Kidney tubule cell (primary cell): ENCODE measurements around the gene SHB.

Experiments used
- DNase-seq: peaks from one replicate; pipeline ENCODE4 v3.0.0-alpha.2; 2018; ENCODE audit warnings: low spot score

SHB gene

DNA sequence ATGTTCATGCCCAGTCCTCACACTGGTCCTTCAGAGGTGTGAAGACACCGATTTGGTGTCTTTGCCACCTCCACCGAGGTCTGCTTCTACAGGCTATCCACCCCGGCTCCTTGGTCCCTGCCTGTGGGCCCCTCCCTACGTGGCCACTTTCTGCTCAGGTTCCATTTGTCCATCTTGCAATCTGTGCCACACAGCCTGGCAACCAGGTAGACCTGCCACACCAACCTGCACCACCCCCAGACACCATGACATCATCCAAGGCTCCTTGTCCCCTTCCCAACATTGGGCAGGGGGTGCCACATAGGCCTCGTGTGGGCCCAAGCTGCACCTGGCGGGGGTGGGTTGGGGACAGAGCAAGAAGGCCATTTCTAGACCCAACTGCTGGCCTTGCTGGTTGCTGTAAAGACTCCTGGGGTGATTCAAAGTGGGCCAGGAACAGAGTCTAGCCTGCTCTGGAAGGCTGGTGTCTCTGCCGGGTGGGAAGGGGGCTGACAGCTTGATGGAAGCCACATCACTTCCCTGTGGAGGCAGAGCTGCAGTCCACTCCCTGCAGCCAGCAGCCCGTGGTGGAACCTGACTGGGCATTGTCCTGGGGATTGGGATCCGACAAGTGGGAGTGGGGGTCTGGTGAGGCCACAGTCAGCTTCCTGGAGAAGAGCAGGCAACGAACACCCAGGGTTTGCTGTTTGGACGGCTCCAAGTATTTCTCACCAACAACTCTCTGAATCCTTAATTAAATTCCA is 99.3 kb downstream of the SHB start:
- no peak for DNase-seq

DNA sequence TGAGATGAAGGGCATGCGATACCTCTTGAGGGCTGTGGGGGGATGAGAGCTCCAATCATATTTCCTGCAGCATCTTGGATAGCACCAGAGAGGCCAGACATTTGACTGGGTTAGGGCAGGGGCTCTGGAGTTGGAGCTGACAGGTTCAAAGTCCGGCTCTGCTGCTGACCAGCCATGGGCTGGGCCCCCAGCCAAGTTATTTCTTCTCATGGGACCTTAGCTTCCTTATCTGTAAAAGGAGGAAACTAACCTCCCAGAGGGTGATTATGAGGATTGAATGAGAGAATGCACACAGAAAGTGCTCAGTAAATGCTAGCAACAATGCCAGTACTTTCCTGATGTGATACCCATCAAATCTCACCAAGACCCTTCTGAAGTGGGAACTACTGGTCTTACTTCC is 99.9 kb downstream of the SHB start:
- peak; percentile 64 for DNase-seq

DNA sequence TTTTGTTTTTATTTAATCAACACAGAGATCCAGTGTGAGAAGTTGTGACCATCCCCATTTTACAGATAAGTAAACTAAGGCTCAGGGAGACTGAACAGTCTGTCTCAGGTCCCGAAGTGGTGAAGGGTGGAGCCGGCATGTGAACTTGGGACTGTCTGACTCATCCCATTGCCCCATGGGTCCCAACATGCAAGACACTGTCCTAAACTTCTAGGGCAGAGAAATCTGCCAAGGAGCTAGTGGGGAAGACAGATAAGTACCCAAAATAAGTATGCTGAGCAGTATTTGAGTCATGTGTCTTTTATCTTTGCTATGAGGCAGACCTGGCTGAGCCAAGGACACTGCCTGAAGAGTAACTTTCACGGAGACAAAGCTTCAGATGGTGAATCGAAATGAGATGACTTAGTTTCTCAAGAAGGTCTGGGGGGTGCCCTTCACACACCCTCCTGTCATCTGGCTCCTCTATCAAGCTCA is 100.8 kb downstream of the SHB start:
- peak; percentile 63 for DNase-seq

DNA sequence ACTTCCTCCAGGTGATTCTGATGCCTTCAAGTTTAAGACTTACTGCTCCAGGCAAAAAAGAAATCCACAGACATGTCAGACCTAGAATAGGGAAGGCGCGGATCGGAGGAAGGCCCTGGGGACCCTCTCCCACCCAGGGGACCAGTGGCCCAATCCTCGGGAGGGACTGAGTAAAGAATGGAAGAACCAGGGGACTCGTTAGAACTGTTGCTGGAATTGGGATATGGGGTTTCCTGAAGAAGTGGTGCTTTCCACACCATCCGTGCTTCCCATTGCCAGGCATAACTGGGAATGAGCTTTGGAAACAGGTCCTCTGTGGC is 101.3 kb downstream of the SHB start:
- DNase-seq = no peak

DNA sequence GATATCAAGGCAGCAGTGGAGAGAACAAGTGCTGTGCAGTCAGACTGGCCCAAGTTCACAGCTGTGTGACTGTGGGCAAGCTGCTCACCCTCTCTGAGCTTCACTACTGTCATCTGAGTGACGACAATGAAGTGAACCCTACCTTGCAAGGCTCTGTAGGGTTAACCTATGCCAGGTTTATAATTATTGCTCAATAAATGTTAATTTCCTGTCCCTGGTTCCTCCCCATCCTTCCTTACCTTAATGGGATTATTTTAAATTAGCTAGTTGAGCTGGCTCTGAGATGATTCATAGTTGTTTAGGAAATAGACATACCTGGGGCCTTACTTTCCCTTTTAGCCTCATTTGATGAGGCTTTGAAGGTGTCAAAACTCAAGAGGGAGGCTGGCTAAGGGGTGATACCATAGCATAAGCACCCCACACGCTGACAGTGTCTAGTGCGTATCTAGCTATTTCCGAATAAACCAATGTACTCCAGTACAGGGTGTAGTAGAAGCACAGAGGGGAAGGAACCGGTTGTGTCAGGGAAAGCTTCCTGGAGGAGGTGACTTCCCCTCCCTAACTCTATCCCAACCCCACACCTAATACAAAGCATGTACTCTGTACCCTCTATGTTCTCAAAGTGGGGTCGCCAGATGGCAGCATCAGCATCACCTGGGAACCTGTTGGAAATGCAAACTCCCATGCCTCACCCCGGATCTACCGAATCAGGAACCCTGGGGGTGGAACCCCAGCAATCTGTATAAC is 101.8 kb downstream of the SHB start:
- peak; percentile 53 for DNase-seq

DNA sequence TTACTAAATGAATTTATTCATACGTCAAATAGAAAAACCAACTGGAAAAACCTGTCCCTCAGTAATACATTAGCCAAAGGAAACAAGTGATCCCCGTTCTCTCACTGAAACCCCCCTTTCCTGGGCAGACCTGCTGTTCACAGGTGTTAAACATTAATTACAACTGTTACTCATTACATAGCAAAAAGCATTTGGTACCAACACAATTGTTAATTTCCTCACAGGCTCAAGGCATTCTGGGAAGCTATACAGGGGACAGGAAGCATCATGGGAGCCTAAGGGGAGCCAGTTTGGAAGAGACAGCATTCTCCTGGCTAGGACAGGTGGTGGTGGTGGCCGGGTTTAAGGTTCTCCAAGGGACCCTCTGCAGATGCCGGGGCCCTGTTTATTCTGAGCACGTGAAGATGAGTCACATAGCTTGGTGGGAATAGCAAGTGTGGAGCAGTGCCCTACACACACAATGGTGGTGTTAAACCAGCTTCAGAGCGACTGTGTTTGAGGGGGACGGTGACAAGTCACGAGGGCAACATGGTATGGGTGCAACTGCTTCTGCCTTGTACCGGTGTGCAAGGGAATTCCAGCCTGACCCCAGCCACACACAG is 102.5 kb downstream of the SHB start:
- DNase-seq = peak; percentile 93

DNA sequence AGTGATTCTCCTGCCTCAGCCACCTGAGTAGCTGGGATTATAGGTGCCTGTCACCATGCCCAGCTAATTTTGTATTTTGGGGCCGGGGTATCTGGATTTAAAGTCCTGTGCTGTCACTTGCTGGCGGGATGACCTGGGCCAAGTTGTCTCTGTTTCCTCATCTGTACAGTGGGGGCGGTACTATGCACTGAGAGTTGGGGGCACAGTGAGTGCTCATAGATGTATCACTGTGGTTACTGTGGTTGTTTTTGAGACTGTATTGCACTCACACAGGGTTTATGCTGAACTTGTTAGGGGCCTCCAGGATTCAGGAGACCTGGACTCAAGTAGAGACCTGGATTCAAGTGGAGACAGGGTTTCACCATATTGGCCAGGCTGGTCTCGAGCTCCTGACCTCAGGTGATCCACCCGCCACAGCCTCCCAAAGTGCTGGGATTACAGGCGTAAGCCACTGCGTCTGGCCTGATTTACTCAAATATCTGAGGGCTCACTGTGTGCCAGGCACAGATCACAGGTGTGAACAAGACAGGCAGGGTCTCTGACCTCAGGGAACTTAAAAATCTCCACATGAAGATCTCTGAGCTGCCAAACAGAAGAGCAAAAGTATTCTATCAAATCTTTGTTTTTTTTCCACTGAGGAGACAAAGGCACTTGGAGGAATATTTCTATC is 103.2 kb downstream of the SHB start:
- peak; percentile 67 for DNase-seq

DNA sequence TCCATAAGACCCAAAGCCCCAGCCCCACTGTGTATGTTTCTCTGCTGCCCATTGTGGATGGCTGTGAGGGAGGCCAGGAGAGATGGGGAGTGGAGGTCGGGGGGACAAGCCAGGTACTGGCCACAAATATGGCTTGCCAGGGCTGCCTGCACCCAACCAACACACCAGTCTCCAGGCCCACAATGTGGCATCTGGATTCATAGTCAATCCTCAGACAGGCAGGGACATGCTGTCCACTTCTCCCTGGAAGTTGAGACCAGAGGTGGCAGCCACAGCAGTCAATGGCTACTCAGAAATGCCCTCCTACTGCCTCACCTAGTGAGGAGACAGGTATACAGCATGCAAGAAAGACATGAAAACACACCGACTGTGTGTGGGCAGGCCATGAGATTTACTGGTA is 103.9 kb downstream of the SHB start:
- DNase-seq = no peak

DNA sequence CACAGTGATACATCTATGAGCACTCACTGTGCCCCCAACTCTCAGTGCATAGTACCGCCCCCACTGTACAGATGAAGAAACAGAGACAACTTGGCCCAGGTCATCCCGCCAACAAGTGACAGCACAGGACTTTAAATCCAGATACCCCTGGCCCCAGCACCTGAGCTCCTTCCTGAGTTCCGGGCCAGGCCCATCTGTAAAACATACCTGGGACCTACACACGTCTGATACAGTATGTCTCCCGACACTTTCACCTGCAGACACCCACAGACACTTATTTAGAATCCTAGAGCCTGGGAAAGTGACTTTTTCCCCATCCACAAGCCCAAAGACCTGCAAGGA is 104.3 kb downstream of the SHB start:
- DNase-seq = no peak

DNA sequence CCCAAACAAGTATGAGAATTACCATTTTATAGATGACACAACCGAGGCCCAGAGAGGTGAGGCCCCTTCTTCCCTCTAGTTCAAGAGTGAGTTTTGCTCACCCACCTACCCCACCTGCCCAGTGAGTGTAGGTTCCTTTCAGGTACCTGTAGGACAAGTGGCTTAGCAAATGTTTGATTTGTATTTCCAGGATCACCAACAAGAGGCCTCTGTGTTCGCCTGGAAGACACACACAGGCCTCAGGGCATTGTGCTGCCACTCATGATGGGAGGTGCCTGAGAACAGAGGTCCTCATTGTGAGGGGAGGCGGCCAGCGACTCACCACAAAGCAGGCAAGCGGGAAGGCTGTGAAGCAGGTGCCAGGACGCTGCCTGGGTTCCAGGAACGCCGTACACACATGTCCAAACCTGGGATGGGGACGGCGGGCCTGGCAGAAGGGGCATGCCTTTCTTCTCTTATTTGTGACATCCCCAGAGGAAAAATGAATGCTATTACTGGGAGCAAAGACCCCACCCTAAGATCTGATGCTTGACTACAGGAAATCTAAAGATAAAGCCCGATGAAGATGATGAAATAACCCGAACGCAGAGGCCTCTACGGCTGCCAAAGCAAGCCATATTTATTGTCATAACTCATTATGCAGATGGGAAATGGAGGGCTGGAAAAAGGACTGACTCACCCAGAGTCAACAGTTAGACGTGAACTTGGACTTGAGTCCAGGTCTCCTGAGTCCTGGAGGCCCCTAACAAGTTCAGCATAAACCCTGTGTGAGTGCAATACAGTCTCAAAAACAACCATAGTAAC is 104.9 kb downstream of the SHB start:
- DNase-seq = peak; percentile 81

DNA sequence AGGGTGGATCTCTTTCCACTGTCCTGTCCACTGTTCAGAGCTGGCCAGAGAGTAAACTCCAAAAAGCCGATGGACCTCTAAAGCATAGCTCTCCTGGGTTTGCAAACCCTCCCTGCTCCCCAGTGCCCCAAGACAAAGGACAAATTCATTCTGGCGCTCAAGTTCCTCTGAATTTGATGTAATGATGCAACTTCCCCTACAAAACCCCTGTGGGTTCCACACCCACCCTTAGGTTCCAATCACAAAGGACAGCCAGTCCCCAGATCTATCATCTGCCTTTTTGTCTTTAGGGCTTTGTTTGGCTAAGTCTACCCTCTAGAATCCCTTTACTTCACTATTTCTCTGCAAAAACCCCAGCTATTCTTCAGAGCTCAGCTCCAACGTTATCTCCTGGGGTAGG is 107.7 kb downstream of the SHB start:
- no peak for DNase-seq

DNA sequence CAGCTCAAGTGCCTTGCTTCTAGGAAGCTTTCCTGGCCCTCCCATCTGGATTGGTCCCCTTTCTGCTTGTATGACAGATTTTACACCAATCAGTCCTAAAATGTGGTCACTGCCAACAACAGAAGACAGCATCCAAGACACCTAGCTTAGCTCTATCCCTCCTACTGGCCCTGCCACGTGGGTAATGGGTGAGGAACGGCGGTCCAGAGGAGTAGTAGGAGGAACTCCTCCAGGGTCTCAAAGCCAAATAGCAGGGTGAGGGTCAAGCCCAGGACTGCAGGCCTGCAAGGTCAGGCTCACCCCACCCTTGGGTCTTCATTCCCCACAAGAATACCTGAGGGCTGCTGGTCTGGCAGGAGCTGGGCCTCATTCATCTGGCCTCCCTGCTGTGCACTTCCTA is 108.4 kb downstream of the SHB start:
- no peak for DNase-seq

DNA sequence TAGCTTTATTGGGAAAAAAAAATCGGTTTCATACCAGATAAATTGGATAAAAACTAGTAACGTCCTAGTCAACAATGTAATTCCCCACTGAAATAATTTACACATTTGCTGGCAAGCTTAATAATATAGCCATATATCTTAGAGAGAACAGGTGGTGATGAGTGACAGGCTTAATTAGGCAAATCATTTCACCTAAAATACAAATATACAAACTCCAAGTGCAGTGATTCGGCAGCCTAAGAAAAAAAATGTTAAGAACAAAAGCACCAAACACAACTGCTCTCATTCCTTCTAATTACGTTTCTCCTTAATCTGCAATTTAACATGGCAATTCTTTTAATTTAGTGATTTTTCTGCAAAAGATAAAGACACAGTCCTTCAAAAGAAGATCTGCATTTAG is 109.1 kb downstream of the SHB start:
- no peak for DNase-seq

DNA sequence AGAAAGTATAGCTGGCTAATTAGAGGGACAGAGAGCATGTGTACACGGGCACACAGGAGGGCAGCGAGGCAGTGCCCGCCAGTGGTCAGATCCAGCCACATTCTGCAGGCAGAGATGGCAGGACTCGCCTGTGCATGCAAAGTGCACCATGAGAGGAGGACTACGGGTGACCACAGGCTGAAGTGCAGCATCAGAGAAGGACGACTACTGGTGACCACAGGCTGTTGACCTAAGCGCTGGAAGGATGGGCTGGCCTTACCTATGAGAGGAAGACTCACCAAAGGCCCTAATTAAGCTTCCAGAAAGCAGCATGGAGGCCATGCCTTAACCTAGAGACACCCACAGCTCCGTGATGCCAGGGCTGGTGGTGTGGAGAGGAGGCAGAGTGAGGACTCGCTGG is 110.9 kb downstream of the SHB start:
- DNase-seq = no peak

DNA sequence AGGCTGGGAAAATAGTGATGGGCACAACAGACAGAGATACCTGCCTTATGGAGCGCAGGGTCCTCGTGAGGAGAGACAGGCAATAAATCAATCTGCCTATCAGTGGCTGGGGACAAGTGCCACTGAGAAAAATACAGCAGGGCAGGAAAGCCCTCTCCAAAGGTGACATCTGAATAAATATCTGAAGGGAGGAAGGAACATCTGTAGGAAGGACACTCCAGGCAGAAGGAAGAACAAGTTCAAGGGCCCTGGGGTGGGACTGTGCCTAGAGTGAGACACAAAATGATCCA is 111.4 kb downstream of the SHB start:
- DNase-seq = no peak

DNA sequence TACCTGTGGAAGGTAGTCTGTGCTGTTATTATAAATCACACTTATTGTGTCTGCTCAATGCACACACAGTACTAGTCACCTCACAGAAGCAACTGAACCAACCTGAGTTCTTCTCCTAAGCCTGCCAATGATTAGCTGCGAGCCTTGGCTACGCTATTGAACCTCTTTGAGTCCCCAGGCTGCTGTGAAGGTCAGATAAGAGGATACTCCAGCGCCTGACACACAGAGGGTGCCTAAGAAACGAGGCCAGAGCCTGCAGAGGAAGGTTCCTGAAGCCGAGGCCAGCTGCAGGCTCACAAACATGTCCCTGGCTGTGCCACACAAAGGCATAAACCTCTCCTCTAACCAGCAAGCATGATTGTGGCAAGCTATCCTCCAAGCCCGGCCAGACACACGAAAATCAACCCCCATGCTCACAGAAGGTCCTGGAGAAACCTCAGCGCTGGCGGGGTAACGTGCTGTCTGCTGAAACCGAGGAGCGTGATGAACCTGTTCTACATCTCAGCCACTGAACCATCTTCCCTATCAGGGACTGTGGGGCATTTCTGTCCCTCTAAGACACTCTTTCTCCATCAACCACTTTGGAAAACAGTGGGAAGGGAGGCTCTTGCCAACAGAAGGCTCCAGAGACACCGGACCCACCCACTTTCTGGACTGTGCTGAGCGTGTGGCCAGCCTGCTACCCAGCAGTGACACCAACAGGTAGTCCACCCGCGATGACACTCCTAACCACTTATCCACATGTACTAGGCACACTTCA is 111.9 kb downstream of the SHB start:
- DNase-seq = no peak

DNA sequence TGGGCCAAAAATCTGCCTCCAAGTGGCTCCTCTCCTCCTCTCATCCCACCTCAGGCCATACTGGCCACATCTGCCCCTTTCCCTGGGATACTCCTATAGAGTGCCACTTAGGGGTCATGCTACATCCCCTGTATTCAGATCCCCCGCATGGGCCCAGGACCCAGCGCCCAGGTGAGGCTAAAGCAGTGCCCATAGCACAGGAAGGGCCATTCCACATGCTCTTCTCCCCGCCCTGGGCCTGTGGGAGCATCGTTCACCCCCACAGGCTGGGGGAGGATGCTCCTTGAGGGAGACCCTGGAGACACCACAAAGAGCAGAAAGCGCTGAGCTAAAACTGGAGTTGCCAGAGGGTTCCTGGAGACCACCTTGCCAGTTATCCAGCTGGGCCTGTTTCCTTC is 112.6 kb downstream of the SHB start:
- DNase-seq = no peak

DNA sequence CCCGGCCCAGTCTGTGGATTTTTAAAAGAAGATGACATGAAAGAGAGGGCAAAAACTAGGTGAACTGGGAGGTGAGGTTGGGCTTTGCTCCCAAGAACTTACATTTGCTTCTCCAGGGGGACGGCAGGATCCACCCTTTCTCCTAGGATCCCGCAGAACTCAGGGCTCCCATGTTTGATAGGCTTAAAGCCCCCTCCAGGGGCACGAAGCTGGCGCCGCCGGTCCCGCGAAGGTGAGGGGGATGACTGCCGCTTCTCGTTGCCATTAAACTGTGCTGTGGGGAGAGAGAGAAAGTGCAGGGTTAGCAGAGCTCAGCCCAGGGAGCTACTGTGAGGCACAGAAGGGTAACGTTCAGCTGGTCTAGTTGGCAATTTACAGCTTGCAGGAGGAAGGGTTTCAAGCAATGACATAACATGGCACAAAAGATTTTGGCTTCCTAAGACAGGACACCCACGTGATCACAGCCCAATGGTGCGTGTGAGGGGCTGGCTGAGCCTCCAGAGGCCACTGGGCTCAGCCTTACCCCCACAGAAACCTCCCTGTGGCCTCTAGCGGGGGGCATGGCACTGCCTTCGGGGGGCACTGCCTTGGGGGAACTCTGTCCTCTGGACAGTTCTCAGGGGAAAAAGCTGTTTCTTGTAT is 113.1 kb downstream of the SHB start:
- no peak for DNase-seq

DNA sequence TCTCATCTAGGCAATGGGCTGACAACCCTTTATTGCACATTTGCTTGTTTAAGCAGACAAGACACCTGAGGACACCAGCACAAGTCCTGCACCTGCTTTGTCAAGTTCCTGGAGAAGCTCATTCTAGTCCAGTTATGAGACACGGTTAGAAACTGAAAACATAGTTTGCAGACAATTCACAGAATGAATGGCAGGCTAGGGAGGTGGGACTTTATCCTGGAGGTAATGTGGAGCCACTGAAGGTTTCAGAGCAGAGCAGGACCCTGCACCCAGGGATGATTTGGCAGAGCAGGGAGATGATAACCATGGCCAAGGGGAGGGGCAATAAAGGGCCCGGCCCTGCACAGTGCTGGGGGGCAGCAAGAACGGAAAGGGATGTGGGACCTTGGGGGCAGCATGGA is 114.4 kb downstream of the SHB start:
- DNase-seq = no peak

DNA sequence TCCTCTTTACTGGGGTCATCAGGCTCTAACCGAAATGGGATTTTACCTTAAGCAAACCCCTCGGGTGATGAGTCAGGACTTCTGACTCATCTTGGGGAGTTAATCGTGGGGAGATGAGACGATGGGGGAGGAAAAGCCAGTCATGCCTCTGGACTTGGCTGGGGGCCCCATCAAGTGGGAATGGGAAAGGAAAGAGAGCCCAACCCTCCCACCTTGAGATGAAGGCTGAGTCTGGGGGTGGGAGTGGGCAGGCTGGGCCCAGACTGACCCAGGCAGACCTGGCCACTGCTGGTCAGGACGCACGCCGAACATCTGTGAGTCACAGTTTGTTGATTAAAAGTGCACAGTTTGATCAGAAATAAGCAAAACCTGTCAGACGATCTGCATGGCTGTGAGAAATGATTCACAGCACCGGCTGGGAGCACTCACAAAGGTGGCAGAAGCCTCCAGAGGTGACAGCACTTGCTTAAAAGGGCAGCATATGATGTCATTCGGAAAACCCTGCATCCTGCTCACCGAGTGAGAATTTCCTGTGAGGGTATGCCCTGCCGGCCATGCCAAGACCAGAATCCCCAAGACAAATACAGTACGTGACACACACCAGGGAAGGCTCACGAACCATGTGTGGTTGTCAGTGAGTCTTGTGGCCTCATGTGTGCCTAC is 115.1 kb downstream of the SHB start:
- DNase-seq = peak; percentile 100
